ENCODE results near the gene TIMM50. TPM values are rescaled to one million over a fixed set of nuclear protein-coding genes. Genes with fewer than 3 reads are reported as not detected.

Gene TIMM50
- total and polyA plus RNA-seq, 2 of the 13 experiments (the other 11 are each of a cell fraction or from before 2014, with no cell fraction given), result 91.1 to 92.5 TPM

DNA sequence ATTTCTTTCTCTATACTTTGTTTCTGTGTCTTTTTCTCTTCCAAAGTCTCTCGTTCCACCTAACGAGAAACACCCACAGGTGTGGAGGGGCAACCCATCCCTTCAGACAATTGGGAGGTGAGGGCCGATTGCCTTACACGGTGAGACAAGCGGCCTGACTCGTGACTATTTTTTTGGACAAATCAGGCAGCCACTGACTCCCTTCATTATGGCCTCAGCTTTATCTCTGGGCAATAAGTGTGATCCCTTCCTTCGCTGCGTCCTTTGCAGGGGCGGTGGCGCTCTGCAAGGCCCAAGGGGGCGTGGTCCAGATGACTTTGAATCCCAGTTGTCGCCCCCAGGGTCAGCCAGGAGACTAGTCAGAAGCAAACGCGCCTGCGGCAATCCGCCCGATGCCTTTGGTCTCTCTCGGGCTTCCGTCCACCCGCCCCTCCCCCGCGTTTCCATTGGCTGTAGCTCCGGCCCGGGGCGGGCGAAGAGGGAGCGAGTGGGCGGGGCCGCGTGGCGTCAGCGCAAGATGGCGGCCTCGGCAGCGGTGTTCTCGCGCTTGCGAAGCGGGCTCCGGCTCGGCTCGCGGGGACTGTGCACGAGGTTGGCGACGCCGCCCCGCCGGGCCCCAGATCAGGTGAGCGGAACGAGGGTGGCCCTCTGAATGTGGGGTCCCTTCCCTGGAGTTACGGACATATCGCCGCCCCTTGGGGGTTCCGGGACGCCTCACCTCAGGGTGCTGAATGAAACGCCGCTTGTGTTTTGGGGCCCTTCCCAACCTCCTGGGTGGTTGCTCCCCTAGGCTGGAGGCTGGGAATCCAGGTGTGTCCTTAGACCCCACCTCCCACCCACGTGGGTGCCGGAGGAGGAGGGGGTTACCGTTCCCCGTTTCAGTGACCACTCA, at the start of gene TIMM50 (continued):
- TF ChIP-seq FUBP1 (CRISPR knock-in tag; IDR thresholded peaks at IDR 0.05; ENCODE audit: borderline replicate concordance) (no peak), ZNF20 (CRISPR knock-in tag; IDR thresholded peaks at IDR 0.05) (no peak), ZNF879 (CRISPR knock-in tag; IDR thresholded peaks at IDR 0.05) (peak; percentile 89; the same call in 1 of the 2 replicates), REL (CRISPR knock-in tag; conservative IDR thresholded peaks at IDR 0.05) (no peak), ZNF10 (CRISPR knock-in tag; IDR thresholded peaks at IDR 0.05; ENCODE audit: borderline replicate concordance, low read depth) (no peak), SOX6 (IDR thresholded peaks at IDR 0.05) (no peak), SOX6 (CRISPR knock-in tag; IDR thresholded peaks at IDR 0.05) (peak; percentile 27; the same call in 1 of the 2 replicates), ATF6 (CRISPR knock-in tag; conservative IDR thresholded peaks at IDR 0.05) (0 out of 2 replicates have a peak, but pooled peaks have one; percentile 33), TFDP2 (CRISPR knock-in tag; IDR thresholded peaks at IDR 0.05) (peak; percentile 77), ZNF460 (CRISPR knock-in tag; IDR thresholded peaks at IDR 0.05; ENCODE audit: borderline replicate concordance) (no peak), ZNF367 (CRISPR knock-in tag; IDR thresholded peaks at IDR 0.05; ENCODE audit: borderline replicate concordance) (no peak), IKZF1 (IDR thresholded peaks at IDR 0.05) (no peak), CC2D1A (CRISPR knock-in tag; IDR thresholded peaks at IDR 0.05) (no peak), EP300 (IDR thresholded peaks at IDR 0.05; ENCODE audit: low read depth in 2 of 2, low read length in 2 of 2) (no peak), EP300 (CRISPR knock-in tag; IDR thresholded peaks at IDR 0.05; ENCODE audit: borderline replicate concordance) (no peak), HNRNPUL1 (IDR thresholded peaks at IDR 0.05; ENCODE audit: low read depth, low read length) (no peak), PRDM15 (CRISPR knock-in tag; IDR thresholded peaks at IDR 0.05) (no peak), ZNF672 (CRISPR knock-in tag; IDR thresholded peaks at IDR 0.05) (no peak), ZNF784 (CRISPR knock-in tag; IDR thresholded peaks at IDR 0.05; ENCODE audit: borderline replicate concordance) (peak; percentile 44; the same call in 1 of the 2 replicates)

Measured in HepG2 (cell line).